Cardiac fibroblast (primary cell): ENCODE measurements around the gene BACH2.

Experiments
- DNase-seq, 2 donors: peaks; one replicate each; pipeline versions ENCODE4 v3.0.0 to v3.0.0-alpha.2; 2010; ENCODE audit warnings: low read depth in 2 of 2
- H3K4me3 ChIP-seq, 2 donors: replicated peaks in 1 of 2; 1 replicate in 1 of 2; 2 replicates in 1 of 2; pipeline ENCODE4 v1.5.1; 2011; ENCODE audit warnings: low read depth in 2 of 2, low read length in 2 of 2, mild to moderate bottlenecking in 2 of 2, moderate library complexity in 1 of 2
- TF ChIP-seq, protein P1 (sequence below): IDR thresholded peaks from one replicate; pipeline ENCODE4 v1.5.1; 2011; ENCODE audit warnings: low read depth, mild to moderate bottlenecking, low read length, inconsistent platforms

Gene BACH2

DNA sequence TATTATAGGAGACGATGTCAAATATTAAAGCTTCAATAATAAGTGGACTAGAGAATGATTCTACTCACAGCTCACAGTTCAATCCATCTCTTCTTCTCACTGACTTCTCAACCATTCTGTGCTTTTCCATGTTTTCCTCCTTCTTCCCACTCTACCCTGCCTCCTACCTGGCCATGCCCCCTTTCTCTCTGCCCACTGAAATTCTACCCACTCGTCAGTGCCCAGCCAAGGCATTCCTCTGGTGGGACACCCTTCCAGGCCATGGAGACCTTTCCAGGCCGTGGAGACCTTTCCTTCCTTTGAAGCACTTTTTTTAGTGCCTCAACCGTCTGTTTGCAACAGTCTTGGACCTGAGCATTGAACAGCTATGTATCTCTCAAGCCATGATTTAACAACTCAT, 18.5 kb downstream of the BACH2 start:
- TF ChIP-seq, protein P1, sequence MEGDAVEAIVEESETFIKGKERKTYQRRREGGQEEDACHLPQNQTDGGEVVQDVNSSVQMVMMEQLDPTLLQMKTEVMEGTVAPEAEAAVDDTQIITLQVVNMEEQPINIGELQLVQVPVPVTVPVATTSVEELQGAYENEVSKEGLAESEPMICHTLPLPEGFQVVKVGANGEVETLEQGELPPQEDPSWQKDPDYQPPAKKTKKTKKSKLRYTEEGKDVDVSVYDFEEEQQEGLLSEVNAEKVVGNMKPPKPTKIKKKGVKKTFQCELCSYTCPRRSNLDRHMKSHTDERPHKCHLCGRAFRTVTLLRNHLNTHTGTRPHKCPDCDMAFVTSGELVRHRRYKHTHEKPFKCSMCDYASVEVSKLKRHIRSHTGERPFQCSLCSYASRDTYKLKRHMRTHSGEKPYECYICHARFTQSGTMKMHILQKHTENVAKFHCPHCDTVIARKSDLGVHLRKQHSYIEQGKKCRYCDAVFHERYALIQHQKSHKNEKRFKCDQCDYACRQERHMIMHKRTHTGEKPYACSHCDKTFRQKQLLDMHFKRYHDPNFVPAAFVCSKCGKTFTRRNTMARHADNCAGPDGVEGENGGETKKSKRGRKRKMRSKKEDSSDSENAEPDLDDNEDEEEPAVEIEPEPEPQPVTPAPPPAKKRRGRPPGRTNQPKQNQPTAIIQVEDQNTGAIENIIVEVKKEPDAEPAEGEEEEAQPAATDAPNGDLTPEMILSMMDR, result no peak
- DNase-seq, result no peak
- H3K4me3 ChIP-seq, result no peak overlapping the region

DNA sequence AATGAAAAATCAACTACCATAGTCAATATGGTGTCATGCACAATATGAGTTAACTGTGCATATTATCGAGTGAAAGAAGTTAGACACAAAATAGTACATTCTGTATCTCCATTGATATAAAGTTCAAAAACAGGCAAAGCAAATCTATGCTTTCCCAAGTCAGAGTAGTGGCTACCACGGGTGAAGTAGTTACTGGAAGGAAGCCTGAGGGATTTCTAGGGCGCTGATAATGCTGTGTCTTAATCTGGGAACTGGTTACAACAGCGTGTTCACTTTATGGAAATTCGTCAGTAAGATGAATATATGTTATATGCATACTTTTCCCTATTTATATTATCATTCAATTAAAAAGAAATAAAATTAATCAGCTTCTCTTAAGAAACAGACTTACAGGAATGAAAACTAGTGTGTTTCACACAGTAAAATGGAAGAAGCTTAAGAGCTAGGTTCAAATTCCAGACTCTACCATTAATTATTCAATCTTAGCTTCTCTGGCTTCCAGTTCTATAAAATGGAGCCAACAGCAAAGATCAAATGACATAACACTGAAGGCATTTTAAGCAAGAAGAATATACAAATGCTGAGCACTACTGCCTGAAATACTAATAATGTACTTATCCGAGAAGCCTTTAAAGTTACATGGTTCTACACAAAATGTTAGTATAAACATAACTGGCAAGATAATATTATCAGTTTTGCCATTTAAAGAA, 19.2 kb downstream of the BACH2 start:
- TF ChIP-seq, protein P1, result no peak
- no peak overlapping the region for H3K4me3 ChIP-seq
- no peak for DNase-seq

DNA sequence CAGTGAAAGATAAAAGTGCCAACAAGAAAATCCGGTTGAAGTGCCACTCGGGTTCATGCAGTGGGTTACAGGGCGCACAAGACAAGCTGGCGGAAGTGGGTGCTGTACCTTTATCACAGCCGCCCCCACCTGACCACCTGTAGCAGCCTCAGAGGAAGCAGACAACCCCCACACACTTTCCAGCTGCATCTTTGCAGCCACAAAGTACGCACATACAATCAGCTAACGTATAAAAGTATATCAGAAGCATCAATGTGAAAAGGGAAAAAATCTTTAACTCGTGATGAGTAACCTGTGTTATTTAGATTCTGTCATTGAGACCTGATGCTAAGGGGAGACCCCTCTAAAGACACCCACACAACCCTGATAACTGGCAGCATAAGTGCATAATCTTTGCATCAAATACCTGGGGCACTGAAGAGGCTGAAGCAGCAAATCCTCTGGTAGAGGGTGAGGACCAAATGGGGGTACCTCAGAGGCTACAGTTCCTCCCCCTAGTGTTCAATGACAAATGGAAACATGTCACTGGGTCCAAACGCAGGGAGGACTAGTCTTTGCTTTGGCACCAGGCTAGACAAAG, 22.1 kb downstream of the BACH2 start:
- TF ChIP-seq, protein P1, result no peak
- no peak for DNase-seq
- H3K4me3 ChIP-seq, result no peak overlapping the region

DNA sequence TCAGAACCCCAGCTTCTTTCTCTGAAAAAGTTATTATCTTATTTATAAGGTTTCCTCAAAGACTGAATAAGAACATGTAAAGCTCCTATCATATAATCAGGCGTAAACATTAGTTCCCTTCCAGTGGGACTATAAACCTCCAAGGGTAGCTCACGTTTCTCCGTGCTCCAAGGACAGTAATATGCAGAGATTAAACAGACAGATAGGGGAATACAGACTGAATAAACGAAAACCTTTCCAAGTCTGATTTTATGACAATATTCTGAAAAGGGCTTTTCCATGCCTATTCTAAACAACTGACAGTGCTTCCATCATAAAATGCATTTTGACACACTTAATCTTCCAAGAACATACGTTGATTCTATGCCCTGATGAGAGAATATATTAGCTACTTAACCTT, 22.8 kb downstream of the BACH2 start:
- TF ChIP-seq, protein P1, result no peak
- no peak overlapping the region for H3K4me3 ChIP-seq
- no peak for DNase-seq

DNA sequence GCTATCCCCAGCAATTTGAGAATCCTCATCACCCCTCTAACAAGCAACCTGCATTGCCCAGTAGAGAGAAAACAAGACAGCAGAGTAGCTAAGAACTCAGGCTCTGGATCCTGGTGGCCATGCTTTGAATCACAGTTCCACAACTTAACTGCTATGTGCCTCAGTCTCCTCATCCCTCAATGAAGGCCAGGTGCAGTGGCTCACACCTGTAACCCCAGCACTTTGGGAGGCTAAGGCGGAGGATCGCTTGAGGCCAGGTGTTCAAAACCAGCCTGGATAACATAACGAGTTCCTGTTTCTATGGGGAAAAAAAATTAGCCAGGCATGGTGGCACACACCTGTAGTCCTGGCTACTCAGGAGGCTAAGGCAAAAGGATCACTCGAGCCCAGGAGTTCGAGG, 23.7 kb downstream of the BACH2 start:
- no peak overlapping the region for H3K4me3 ChIP-seq
- DNase-seq, result no peak
- TF ChIP-seq, protein P1, result no peak

DNA sequence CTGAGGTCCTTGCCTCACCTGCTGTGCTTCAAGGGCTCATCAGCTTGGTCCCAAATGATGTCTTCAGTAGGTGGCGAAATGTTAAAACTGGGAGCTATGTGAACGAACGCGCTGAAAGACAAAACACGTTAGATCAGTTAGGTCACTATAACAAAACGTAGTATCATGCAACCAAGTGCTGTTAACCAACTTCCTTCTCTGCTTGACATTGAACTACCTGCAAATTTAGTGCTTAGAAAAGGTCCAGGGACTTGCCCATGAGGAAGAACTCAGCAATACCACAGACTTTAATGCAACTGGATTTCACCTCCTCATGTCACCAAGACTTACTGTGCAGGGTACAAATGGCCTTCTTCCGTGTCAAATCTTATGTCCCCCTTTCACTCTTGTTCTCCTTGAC, 24.8 kb downstream of the BACH2 start:
- H3K4me3 ChIP-seq, result no peak overlapping the region
- TF ChIP-seq, protein P1, result no peak
- no peak for DNase-seq
